ENCODE measurements around the gene MEIS1.

Gene MEIS1

GRCh38 chr2:66567729-66568128 lies 132.8 kb downstream of the MEIS1 start:
- H3K4me3 ChIP-seq (ENCODE audit: low read length), result no peak overlapping the region
- no peak for TF ChIP-seq ZNF274 (IDR thresholded peaks at IDR 0.05; ENCODE audit: low read depth, low read length)

GRCh38 chr2:66568650-66569300 lies 133.8 kb downstream of the MEIS1 start:
- no peak overlapping the region for H3K4me3 ChIP-seq (ENCODE audit: low read length)
- TF ChIP-seq ZNF274 (IDR thresholded peaks at IDR 0.05; ENCODE audit: low read depth, low read length), result no peak

- no peak for TF ChIP-seq ZNF274 (IDR thresholded peaks at IDR 0.05; ENCODE audit: low read depth, low read length)
- H3K4me3 ChIP-seq (ENCODE audit: low read length), result no peak overlapping the region
These were observed 134.5 kb downstream of the MEIS1 start for GRCh38 chr2:66569321-66569851.

- no peak overlapping the region for H3K4me3 ChIP-seq (ENCODE audit: low read length)
- TF ChIP-seq ZNF274 (IDR thresholded peaks at IDR 0.05; ENCODE audit: low read depth, low read length), result no peak
These were observed 135.0 kb downstream of the MEIS1 start for GRCh38 chr2:66569974-66570373.

- H3K4me3 ChIP-seq (ENCODE audit: low read length), result no peak overlapping the region
- no peak for TF ChIP-seq ZNF274 (IDR thresholded peaks at IDR 0.05; ENCODE audit: low read depth, low read length)
These were observed 135.5 kb downstream of the MEIS1 start for GRCh38 chr2:66570471-66570870.

- no peak overlapping the region for H3K4me3 ChIP-seq (ENCODE audit: low read length)
- TF ChIP-seq ZNF274 (IDR thresholded peaks at IDR 0.05; ENCODE audit: low read depth, low read length), result no peak
These were observed 137.0 kb downstream of the MEIS1 start for GRCh38 chr2:66571918-66572317.

GRCh38 chr2:66572391-66572790 lies 137.5 kb downstream of the MEIS1 start:
- H3K4me3 ChIP-seq (ENCODE audit: low read length), result no peak overlapping the region
- TF ChIP-seq ZNF274 (IDR thresholded peaks at IDR 0.05; ENCODE audit: low read depth, low read length), result no peak

GRCh38 chr2:66573416-66573815 lies 138.5 kb downstream of the MEIS1 start:
- no peak overlapping the region for H3K4me3 ChIP-seq (ENCODE audit: low read length)
- no peak for TF ChIP-seq ZNF274 (IDR thresholded peaks at IDR 0.05; ENCODE audit: low read depth, low read length)

GRCh38 chr2:66573821-66574233 lies 138.9 kb downstream of the MEIS1 start:
- no peak overlapping the region for H3K4me3 ChIP-seq (ENCODE audit: low read length)
- TF ChIP-seq ZNF274 (IDR thresholded peaks at IDR 0.05; ENCODE audit: low read depth, low read length), result no peak

GRCh38 chr2:66574701-66575624 lies 140.0 kb downstream of the MEIS1 start:
- H3K4me3 ChIP-seq (ENCODE audit: low read length), result peak overlapping the region; percentile 25; the same call in 1 of the 2 replicates
- TF ChIP-seq ZNF274 (IDR thresholded peaks at IDR 0.05; ENCODE audit: low read depth, low read length), result no peak

GRCh38 chr2:66575625-66576310 lies 140.8 kb downstream of the MEIS1 start:
- TF ChIP-seq ZNF274 (IDR thresholded peaks at IDR 0.05; ENCODE audit: low read depth, low read length), result no peak
- peak overlapping the region; percentile 25; the same call in 1 of the 2 replicates for H3K4me3 ChIP-seq (ENCODE audit: low read length)

GRCh38 chr2:66576311-66576560 lies 141.3 kb downstream of the MEIS1 start:
- no peak for TF ChIP-seq ZNF274 (IDR thresholded peaks at IDR 0.05; ENCODE audit: low read depth, low read length)
- no peak overlapping the region for H3K4me3 ChIP-seq (ENCODE audit: low read length)

GRCh38 chr2:66576561-66577320 lies 141.8 kb downstream of the MEIS1 start:
- no peak for TF ChIP-seq ZNF274 (IDR thresholded peaks at IDR 0.05; ENCODE audit: low read depth, low read length)
- no peak overlapping the region for H3K4me3 ChIP-seq (ENCODE audit: low read length)
